ENCODE data around the gene DPP6. TPM values are rescaled to one million over a fixed set of nuclear protein-coding genes. Genes with fewer than 3 reads are reported as not detected.

DPP6 gene
- total and polyA plus RNA-seq, 2 experiments from 2014 or later, result not detected

DNA sequence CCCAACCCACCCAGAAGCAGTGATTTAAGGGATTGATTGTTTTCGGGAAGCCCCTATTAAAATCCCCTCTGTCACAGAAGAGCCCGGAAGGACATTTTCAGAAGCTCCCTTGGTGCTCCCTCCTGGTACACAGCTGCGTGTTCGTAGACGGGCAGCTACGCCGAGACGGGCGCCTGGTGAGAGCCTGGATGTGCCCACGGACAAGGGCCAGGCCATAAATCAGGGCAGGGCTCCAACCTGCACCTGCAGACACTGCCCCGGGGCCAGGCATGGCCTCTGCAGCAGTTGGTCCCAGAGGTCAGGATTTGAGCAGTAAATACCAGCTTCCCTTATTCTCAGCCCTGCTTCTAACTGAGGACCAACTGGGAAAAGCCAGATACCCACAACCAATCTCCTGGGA, 843.9 kb downstream of the DPP6 start:
- no peaks in the 10 kb centered on the region for H3K4me1 ChIP-seq (ENCODE audit: insufficient read depth)
- H4K20me1 ChIP-seq (replicated peaks; ENCODE audit: insufficient read depth), result no peaks in the 10 kb centered on the region
- no peak for DNase-seq (ENCODE audit: low spot score)
- ATAC-seq, result no peak
- H3K4me1 Mint-ChIP-seq, result no peaks in the 10 kb centered on the region; the same call in 2 of the 3 replicates
- no peak overlapping the region for H3K4me2 ChIP-seq
- H3F3A ChIP-seq (replicated peaks; ENCODE audit: low read depth), result no peaks in the 10 kb centered on the region
- H3K36me3 Mint-ChIP-seq (ENCODE audit: low read depth), result no peaks in the 10 kb centered on the region
- no peaks in the 10 kb centered on the region for H3K27me3 ChIP-seq (ENCODE audit: insufficient read depth)
- H2AFZ ChIP-seq, result no peak overlapping the region
- H3K4me3 ChIP-seq, result no peak overlapping the region
- H3K79me2 ChIP-seq (replicated peaks; ENCODE audit: insufficient read depth), result no peaks in the 10 kb centered on the region
- H3K36me3 ChIP-seq (ENCODE audit: insufficient read depth), result no peaks in the 10 kb centered on the region
- H3K9me3 Mint-ChIP-seq, result no peaks in the 10 kb centered on the region
- peaks cover 2% of the 10 kb centered on the region for H3K27me3 Mint-ChIP-seq (ENCODE audit: insufficient read depth, low read depth, poor library complexity)
- no peak for TF ChIP-seq STAT1 (IDR thresholded peaks at IDR 0.05; ENCODE audit: unreplicated experiment)
- TF ChIP-seq, protein P1, sequence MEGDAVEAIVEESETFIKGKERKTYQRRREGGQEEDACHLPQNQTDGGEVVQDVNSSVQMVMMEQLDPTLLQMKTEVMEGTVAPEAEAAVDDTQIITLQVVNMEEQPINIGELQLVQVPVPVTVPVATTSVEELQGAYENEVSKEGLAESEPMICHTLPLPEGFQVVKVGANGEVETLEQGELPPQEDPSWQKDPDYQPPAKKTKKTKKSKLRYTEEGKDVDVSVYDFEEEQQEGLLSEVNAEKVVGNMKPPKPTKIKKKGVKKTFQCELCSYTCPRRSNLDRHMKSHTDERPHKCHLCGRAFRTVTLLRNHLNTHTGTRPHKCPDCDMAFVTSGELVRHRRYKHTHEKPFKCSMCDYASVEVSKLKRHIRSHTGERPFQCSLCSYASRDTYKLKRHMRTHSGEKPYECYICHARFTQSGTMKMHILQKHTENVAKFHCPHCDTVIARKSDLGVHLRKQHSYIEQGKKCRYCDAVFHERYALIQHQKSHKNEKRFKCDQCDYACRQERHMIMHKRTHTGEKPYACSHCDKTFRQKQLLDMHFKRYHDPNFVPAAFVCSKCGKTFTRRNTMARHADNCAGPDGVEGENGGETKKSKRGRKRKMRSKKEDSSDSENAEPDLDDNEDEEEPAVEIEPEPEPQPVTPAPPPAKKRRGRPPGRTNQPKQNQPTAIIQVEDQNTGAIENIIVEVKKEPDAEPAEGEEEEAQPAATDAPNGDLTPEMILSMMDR (conservative IDR thresholded peaks at IDR 0.05; ENCODE audit: low read depth in 2 of 2), result no peak
- no peak overlapping the region for H3K27ac Mint-ChIP-seq
- H3K4me3 Mint-ChIP-seq, result no peak overlapping the region
- no peak overlapping the region for H3K27ac ChIP-seq (ENCODE audit: low read depth)
- H3K9me2 ChIP-seq (ENCODE audit: insufficient read depth), result no peaks in the 10 kb centered on the region

DNA sequence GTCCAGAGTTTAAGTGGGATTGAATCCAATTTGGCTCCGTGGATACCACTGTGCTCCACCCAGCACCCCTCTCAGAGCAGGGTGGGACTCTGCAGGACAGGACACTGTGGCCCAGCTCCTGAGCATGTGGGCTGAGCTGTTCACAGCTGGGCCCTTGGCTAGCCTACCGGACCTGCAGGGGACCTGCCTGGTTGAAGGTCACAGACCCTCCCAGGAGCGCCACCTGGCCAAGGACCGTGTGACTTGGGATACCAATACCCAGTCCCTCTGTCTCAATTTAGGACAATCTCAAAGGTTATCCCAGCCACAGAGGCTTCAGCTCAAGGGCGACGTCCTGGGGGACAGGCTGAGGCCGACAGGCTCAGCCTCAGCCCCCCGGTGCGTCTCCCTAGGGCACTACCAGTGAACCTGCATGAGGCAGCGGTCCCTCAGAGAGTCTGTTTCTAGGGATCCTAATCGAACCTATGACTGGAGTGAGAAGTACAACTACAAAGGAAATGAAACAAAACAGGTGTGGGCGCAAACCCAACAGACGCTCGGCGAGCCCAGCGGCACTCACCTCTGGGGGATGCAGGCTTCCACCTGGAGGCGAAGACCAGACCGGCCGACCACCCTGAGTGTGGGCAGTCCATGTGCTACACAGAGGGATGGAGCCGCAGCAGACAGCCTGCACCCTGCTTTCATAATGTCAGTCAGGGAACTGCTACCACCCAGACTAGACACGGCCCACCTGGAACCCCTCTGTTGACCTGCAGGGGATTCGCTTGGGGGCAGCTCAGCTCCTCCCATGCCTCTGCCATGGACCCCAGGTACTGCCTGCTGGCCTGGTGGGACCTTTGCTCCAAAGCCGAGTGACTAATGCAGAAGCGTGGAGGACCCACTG, 847.0 kb downstream of the DPP6 start:
- peaks cover 2% of the 10 kb centered on the region for H3K27me3 Mint-ChIP-seq (ENCODE audit: insufficient read depth, low read depth, poor library complexity)

More for the DNA sequence above, 847.0 kb downstream of the DPP6 start:
- Histone ChIP-seq H3K79me2 (replicated peaks; ENCODE audit: insufficient read depth) (no peaks in the 10 kb centered on the region), H3K4me2 (no peak overlapping the region), H3K27me3 (ENCODE audit: insufficient read depth) (no peaks in the 10 kb centered on the region), H3F3A (replicated peaks; ENCODE audit: low read depth) (no peaks in the 10 kb centered on the region), H3K4me1 (ENCODE audit: insufficient read depth) (no peaks in the 10 kb centered on the region), H3K4me3 (no peak overlapping the region), H2AFZ (no peak overlapping the region), H3K36me3 (ENCODE audit: insufficient read depth) (no peaks in the 10 kb centered on the region), H3K27ac (ENCODE audit: low read depth) (no peak overlapping the region), H4K20me1 (replicated peaks; ENCODE audit: insufficient read depth) (no peaks in the 10 kb centered on the region), H3K9me2 (ENCODE audit: insufficient read depth) (no peaks in the 10 kb centered on the region)
- Mint-ChIP-seq H3K4me1 (no peaks in the 10 kb centered on the region), H3K36me3 (ENCODE audit: low read depth) (no peaks in the 10 kb centered on the region), H3K27ac (no peak overlapping the region), H3K9me3 (0 out of 3 replicates have a peak, but pooled peaks cover under 1% of the 10 kb centered on the region), H3K4me3 (no peak overlapping the region)
- no peak for DNase-seq (ENCODE audit: low spot score)
- no peak for ATAC-seq
- TF ChIP-seq ZNF331 (CRISPR knock-in tag; IDR thresholded peaks at IDR 0.05; ENCODE audit: low read depth), result no peak
- TF ChIP-seq, protein P1 (conservative IDR thresholded peaks at IDR 0.05; ENCODE audit: low read depth in 2 of 2), result no peak
- no peak for TF ChIP-seq NANOG (IDR thresholded peaks at IDR 0.05; ENCODE audit: borderline replicate concordance)
- TF ChIP-seq, protein P2, sequence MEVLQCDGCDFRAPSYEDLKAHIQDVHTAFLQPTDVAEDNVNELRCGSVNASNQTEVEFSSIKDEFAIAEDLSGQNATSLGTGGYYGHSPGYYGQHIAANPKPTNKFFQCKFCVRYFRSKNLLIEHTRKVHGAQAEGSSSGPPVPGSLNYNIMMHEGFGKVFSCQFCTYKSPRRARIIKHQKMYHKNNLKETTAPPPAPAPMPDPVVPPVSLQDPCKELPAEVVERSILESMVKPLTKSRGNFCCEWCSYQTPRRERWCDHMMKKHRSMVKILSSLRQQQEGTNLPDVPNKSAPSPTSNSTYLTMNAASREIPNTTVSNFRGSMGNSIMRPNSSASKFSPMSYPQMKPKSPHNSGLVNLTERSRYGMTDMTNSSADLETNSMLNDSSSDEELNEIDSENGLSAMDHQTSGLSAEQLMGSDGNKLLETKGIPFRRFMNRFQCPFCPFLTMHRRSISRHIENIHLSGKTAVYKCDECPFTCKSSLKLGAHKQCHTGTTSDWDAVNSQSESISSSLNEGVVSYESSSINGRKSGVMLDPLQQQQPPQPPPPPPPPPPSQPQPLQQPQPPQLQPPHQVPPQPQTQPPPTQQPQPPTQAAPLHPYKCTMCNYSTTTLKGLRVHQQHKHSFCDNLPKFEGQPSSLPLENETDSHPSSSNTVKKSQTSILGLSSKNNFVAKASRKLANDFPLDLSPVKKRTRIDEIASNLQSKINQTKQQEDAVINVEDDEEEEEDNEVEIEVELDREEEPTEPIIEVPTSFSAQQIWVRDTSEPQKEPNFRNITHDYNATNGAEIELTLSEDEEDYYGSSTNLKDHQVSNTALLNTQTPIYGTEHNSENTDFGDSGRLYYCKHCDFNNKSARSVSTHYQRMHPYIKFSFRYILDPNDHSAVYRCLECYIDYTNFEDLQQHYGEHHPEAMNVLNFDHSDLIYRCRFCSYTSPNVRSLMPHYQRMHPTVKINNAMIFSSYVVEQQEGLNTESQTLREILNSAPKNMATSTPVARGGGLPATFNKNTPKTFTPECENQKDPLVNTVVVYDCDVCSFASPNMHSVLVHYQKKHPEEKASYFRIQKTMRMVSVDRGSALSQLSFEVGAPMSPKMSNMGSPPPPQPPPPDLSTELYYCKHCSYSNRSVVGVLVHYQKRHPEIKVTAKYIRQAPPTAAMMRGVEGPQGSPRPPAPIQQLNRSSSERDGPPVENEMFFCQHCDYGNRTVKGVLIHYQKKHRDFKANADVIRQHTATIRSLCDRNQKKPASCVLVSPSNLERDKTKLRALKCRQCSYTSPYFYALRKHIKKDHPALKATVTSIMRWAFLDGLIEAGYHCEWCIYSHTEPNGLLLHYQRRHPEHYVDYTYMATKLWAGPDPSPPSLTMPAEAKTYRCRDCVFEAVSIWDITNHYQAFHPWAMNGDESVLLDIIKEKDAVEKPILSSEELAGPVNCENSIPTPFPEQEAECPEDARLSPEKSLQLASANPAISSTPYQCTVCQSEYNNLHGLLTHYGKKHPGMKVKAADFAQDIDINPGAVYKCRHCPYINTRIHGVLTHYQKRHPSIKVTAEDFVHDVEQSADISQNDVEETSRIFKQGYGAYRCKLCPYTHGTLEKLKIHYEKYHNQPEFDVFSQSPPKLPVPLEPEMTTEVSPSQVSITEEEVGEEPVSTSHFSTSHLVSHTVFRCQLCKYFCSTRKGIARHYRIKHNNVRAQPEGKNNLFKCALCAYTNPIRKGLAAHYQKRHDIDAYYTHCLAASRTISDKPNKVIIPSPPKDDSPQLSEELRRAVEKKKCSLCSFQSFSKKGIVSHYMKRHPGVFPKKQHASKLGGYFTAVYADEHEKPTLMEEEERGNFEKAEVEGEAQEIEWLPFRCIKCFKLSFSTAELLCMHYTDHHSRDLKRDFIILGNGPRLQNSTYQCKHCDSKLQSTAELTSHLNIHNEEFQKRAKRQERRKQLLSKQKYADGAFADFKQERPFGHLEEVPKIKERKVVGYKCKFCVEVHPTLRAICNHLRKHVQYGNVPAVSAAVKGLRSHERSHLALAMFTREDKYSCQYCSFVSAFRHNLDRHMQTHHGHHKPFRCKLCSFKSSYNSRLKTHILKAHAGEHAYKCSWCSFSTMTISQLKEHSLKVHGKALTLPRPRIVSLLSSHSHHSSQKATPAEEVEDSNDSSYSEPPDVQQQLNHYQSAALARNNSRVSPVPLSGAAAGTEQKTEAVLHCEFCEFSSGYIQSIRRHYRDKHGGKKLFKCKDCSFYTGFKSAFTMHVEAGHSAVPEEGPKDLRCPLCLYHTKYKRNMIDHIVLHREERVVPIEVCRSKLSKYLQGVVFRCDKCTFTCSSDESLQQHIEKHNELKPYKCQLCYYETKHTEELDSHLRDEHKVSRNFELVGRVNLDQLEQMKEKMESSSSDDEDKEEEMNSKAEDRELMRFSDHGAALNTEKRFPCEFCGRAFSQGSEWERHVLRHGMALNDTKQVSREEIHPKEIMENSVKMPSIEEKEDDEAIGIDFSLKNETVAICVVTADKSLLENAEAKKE (CRISPR knock-in tag; IDR thresholded peaks at IDR 0.05), result no peak
- no peak for TF ChIP-seq ZNF114 (CRISPR knock-in tag; IDR thresholded peaks at IDR 0.05)
- TF ChIP-seq STAT1 (IDR thresholded peaks at IDR 0.05; ENCODE audit: unreplicated experiment), result no peak
- TF ChIP-seq EZH2 (IDR thresholded peaks at IDR 0.05; ENCODE audit: low read depth, unreplicated experiment), result no peak
